GM18511 (cell line): ENCODE results near the gene SEC16A.

Experiments used
- ATAC-seq: cut with Tn5 transposase; IDR thresholded peaks from one replicate; pipeline ENCODE4 v1.9.1; 2021; ENCODE audit warnings: mild to moderate bottlenecking, moderate library complexity; ENCODE audit not compliant: unreplicated experiment

SEC16A gene

DNA sequence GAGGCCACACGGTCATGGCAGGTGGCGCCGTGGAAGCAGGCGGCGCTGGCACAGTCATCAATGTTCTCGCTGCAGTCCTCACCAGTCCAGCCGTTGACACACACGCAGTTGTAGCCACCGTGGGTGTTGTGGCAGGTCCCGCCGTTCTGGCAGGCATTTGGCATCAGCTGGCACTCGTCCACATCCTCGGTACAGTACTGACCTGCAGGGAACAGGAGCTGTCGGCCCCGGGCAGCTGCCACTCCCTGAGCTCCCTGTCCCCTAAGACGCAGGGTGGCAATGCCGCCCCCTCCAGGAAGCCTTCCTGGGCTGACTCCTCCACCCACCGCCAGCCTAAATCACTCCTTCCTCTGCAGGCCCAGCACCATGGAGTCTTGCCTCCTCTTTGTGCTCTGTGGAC lies 35.8 kb upstream of the SEC16A start:
- ATAC-seq: no peak

DNA sequence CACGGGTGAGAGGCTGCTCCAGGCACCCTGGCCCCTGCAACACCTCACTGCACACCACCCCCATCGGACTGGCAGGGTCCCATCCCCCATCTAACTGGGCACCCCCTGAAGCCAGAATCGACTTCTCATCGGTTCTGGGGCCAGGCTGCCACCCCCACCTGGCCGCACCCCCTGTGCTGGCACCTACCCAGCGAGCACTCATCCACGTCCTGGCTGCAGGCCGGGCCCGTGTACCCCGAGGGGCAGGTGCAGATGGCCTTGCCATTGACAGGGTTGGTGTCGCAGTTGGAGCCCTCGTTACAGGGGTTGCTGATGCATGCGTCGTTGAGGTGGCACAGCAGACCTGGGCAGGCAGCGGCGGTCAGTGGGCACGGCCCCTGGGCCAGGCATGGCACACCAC lies 35.1 kb upstream of the SEC16A start:
- ATAC-seq: no peak

DNA sequence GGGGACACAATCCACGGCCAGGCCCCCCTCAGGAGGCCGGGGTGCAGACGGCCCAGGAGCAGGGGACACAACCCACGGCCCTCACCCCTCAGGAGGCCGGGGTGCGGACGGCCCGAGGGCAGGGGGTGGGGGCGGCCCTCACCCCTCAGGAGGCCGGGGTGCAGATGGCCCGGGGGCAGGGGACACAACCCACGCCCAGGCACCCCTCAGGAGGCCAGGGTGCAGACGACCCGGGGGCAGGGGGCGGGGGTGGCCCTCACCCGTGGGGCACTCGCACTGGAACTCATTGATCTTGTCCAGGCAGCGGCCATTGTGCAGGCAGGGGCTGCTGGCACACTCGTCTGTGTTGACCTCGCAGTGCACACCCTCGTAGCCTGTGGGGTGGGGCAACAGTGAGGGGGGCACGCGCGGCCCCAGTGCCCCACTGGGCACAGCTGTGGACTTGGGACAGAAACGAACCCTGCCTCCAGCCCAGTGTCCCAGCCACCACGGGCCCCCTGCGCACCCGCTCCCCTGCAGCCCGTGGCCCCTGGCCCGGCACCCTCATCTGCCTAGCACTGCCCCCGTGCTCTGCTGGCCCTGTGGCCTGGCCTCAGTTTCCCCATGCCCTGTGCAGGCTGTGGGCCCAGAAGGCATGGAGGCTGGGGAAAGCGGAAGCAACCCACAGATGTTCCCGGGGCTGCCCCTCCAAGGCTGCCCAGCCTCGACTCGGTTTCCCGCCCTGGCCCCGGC lies 34.3 kb upstream of the SEC16A start:
- no peak for ATAC-seq

DNA sequence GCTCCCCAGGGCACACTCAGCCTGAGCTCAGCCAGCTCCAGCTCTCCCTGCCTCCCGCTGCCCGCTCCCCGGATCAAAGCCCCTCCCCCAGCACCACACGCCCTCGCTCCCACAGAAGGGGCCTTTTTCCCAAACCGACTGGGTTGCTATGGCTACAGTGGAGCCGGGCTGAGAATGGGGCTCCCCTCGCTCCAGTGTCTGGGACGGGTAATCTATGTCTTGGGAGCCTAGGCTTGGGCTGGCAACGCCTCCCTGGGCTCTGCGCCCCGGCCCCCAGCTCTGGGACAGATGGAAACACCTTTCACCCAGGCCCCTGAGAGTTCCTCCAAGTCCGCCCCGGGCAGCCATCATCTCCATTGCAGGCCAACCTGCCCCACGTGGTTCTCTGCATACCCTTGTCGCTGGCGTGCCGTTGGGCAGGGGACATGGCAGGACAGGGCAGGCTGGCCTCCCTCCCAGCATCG lies 33.4 kb upstream of the SEC16A start:
- no peak for ATAC-seq

DNA sequence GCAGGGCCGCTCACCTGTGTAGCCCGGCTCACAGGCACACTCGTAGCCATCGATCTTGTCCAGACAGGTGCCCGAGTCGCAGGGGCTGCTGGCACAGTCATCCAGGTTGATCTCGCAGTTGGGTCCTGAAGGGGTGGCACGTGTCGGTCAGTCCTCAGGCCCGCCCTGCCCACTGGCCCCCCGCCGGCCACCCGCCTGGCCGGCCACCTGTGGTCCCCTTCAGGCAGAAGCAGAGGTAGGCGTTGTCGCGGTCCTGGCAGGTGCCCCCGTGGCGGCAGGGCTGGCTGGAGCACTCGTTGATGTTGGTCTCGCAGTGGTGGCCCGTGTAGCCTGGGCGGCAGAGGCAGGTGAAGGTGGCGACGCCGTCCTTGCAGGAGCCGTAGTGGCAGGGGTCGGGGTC lies 32.4 kb upstream of the SEC16A start:
- no peak for ATAC-seq

DNA sequence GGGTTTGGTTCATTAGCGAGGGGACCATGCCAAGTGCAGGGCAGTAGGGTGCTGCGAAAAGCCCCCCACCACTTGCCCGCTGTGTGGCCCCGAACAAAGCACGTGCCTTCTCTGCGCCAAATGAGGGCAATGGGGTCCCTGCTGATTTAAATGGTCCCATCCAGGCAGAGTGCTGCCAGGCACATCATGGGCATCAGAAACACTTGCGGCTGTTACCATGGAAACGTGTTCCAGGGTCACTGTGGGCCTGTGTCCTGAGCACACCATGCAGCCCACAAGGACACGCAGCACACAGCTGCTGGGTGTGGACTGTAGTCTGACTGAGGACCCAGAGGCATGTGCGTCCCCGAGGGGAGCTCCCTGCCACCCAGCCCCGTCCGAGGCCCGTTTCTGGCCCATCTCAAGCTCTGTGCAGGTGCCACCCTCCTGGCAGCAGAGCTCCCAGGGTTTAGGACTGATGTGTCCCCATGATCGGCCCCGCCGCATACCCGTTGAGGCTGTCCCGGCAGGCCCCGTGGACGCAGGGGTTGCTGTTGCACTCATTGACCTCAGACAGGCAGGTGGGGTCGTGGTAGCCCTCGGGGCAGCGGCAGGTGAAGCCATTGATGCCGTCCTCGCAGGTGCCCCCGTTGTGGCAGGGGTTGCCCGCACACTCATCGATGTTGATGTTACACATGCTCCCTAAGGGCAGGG lies 31.3 kb upstream of the SEC16A start:
- ATAC-seq: no peak

DNA sequence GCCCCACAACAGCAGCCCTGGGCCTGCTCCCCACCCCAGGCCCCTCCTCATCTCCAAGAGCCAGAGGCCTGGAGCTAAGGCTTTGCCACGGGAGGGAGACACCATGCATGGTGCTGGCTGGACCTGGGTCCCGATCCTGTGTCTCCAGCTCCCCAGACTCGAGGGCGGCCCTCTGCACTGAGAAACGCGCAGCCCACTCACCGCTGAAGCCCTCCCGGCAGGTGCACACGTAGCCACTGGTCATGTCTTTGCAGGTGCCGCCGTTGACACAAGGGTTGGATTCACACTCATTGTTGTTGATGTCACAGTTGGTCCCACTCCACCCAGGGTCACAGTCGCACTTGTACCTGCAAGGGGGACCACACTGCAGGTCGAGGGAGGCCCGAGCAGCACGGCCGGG lies 30.4 kb upstream of the SEC16A start:
- no peak for ATAC-seq

DNA sequence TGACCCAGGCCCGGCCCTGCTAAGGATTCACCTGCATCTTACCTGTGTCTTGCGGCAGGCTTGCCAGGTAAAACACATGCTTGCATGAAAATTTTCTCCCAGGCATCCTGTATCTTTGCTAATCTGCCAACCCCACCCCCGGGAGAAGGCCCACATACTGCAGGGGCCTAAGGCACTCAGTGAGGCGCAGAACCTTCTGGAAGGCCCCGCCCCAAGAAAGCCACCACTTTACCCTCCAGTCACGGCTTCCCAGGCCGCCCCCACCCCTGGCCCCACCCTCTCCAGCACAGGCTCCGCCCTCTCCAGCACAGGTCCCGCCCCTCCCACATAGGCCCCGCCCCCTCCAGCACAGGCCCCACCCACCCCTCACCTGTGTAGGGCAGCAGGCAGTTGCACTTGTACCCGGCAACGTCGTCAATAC lies 29.8 kb upstream of the SEC16A start:
- no peak for ATAC-seq

DNA sequence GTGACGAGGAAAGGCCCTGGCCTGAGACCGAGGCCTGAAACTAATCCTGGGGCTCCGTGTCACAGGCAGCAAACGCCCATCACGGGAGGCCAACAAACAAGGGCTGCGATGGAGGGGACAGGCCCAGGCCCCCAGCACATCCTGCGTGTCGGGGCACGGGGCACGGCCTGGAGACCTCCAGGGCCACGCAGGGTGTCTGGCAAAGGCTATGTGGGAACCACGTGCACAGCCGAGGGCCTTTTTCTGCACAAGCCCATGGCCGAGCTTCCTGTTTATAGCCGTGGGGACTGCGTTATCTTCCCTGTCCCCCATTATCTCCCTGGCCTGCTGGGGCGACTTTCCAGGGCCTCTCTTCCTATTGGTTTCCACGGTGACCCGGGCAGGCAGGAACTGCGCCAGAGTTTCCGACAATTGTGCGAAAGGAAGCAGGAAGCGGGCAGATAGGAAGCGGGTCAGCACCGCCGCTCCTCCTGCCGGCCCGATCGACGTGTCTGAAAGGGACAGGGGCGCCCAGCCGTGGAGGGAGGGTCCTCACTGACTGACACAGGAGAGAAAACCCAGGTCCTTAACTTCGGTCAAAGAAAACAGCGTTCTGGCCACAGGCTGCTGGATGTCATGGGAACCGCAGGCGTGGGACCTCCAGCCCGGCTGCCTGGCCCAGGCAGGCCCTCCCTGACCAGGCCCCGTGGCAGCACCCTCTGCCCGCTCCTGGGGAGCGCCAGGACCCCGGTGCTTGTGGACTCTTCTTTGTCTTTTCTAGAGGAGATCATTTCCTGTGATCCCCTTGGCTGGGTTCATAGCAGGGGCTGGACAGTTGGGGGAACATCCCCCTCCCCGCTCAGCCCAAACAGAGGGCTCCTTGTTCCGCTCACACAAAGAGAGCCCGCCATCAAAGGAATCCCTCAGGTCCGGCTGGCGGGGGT lies 29.1 kb upstream of the SEC16A start:
- no peak for ATAC-seq

DNA sequence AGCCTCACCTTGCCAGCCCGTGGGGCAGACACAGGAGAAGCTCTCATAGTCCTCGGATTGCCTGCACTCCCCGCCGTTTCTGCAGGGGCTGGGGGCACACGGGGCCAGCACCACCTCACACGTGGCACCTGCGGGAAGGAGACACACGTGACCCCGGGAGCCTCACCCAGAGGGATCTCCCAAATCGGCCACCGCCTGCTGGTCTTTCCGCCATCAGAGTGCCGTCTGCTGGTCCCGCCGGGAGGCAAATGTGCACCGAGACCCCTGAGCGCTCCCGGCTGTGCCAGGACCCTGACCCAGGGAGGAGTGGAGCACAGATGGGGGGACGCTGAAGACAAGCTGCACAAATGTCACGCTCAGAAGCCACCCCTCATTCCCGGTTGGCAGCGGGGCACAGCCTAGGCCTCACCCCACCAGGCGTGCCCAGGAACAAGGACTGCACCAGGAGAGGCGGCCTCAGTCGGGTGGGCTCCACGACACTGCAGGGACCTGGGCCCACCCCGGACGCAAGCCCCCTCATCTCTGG lies 28.4 kb upstream of the SEC16A start:
- ATAC-seq: no peak

DNA sequence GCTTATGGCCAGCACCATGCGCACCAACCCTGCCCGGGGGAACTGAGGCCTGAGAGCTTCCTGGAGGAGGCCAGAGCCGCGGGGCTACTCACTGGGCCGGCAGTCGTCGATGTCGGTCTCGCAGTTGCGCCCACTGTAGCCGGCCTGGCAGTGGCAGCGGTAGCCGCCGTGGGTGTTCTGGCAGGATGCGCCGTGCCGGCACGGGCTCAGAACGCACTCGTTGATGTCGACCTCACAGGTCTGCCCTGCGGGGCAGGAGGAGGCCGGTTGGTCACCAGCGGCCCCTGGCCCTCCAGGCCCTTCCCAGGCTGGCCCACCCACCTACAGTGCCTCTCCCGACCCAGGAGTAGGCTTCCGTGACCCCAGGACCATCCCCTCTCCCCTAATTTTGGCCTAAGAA lies 27.7 kb upstream of the SEC16A start:
- no peak for ATAC-seq

DNA sequence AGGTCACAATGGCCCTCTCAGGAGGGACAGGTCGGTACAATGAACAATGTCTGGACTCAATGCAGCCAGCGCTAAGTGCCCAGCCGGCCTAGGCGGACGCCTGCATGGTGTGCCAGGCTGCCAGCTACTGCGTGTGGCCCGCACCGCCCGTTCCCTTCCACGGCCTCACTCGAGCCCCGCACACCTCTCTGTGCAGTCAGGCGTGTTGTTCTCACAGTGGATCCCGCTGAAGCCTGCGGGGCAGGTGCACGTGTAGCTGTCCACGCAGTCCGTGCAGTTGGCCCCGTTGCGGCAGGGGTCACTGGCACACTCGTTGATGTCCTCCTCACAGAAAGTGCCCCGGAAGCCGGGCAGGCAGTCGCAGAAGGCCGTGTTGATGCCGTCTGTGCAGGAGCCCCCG lies 26.7 kb upstream of the SEC16A start:
- no peak for ATAC-seq

DNA sequence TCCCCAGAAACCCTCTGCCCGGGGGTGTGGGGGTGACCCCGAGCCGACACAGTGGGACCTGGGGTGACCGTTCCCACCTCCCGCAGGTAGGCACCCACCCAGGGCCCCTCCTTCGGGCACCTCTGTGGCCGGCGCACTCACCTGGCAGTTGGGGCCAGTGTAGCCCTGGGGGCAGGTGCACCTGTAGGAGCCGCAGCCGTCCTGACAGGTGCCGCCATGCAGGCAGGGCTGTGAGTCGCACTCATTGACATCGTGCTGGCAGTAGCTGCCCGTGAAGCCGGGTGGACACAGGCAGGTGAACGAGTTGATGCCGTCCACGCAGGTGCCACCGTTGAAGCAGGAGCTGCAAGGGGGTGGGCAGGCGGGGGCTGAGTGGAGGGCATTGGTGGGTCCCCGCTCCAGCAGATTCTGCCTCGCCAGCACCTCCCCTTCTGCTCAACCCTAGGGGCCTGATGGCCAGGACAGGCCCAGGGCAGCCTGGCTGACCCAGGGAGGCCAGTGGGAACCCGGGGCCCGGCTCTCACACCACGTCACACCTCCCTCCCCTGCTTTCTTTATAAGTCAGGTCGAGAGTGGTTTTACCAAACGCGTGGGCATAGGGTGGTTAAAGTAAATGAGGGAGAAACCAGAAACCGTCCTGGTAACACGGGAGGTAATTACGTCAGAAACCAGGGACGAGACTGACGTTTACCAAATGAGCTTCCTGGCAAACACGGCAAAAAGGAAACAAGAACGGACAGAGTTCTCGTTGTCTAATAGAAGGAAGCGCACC lies 26.1 kb upstream of the SEC16A start:
- ATAC-seq: no peak

DNA sequence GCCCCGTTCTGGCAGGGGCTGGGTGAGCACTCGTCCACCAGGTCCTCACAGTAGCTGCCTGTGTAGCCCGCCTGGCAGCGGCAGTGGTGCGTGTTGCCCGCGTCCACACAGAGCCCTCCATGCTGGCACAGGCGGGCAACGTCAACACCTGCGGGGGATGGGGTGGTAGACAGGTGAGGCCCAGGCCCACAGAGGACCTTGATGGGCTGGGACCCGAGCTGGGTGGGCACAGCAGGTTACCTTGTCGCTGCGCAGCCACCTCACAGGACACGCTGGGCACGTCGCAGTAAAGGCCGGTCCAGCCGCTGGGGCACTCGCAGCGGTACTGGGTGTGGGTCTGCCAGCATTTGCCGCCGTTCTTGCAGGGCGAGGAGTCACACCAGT lies 25.1 kb upstream of the SEC16A start:
- no peak for ATAC-seq

DNA sequence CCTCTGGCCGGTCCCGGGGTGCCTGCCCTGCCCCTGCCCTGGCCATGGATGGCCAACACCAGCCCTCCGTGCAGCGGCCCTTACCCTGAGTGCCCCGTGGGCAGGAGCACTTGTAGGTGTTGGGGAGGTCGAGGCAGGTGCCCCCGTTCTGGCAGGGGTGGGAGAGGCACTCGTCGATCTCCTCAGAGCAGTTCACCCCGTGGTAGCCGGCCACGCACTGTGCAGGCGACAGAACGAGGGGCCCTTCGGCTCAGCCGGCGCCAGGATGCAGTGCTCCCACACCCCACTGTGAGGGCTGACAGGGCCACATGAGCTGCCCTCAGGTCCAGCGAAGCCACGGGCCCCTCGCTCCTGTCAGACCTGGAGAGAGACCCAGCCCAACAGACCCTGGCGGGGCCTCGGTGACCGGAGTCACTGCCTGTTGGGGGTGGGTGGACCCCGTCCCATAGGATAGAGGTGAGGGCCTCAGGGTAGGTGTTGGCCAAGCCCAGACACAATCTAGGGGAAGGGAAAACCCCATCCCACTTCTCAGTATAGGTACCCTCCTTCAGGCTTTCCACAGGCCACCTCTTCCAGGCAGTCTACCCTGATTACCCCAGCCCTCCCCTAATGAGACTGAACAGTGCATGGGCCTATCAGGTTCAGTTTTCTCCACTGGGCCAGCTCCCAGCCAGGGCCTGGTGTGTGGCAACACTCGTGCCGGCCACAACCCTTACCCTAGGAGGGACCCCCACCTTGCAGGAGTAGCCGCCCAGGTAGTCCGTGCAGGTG lies 24.6 kb upstream of the SEC16A start:
- ATAC-seq: no peak

DNA sequence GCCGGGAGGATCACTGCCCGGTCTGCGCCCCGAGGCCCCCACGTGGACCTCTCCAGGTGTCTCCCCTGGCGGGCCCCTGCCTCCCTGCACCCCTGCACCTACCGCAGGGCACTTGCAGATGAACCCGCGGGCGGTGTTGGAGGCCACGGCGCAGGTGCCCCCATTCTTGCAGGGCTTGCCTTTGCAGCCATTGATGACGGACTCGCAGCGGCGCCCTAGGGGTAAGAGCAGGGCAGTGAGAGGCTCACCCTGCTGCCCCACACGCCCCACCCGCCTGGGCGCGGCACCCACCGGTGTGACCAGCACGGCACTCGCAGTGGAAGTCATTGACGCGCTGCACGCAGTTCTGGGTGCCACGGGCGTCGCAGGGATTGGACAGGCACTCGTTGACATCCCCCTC lies 23.6 kb upstream of the SEC16A start:
- ATAC-seq: no peak

DNA sequence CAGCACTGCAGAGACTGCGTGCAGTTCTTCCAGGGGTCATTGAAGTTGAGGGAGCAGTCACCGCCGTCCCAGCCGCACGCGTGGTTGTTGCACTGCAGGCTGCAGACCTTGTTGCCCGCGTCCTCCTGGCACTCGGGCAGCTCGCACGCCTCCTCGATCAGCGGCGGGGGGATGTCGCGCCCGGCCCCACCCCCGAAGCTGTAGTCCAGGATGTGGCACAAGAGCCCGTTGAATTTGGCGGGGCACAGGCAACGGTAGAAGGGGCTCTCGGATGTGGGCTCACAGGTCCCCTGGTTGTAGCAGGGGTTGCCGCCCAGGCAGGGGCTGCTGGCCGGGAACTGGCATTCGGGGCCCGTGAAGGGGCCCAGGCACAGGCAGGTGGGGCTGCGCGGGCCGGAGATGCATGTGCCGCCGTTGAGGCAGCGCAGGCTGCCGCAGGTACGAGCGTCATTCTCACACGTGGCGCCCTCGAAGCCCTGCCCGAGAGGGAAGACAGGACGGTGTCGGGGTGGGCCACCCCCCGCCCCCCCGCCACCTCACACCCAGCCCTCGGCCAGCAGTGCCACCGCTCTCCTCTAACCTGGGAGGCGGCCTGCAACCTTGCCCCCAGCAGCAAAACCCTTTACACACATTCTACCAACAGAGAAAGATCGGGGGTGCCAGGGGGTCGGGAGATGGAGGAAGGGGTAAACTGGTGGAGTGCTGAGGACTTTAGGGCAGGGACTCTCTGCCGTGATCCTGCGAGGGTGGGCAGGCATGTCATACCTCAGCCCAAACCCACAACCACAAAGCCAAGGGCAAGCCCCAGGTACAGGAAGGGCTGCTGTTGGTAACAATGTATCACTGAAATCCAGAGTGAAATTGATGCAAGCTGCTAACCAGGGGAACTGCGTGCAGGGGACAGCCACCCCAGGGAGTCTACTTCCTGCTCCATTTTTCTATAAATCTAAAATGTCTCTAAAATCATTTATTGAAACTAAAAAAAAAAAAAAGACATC lies 22.9 kb upstream of the SEC16A start:
- no peak for ATAC-seq

DNA sequence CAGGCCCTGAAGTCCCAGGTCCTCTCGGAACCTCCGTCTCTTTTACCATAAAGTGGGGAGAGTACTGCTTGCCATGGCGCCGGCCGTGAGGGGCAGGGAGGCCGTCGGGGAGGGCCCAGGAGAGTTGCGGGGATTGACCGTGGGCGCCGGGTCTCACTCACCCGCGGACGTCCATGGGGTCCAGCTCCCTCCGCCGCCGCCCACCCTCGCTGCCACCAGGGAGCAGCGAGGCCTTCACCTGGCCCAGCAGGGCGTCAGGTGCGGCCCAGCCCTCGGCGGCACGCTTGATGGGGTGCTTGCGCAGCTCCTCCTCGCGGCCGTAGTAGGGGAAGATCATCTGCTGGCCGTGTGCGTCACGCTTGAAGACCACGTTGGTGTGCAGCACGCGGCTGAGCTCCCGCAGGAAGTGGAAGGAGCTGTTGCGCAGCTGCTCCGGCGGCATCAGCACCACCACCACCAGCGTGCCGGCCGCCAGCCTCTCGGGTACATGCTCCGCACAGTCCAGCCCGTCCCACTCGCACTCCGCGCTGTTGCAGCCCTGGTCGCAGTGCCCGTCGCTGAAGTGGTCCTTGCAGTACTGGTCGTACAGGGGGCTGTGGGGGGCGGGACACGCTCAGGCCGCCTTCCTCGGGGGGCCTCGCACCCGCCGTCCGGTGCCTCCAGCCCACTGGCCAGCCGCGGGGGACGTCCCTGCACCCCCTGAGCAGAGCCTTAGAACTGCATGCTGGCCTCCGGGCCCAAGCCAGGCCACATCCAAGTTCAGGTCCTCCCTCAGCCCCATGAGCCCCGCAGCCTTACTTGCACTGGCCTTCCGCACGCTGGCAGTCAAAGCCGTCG lies 21.9 kb upstream of the SEC16A start:
- ATAC-seq: no peak
